M059J (cell line): ENCODE data around the gene DLGAP1. TPM values are rescaled to one million over a fixed set of nuclear protein-coding genes. Genes with fewer than 3 reads are reported as not detected.
"Not testable (repeated sequence)": the region's sequence is repeated elsewhere in the genome, so short reads cannot be mapped to it uniquely, and the experiment has no call there.

Source experiments
- DNase-seq: peaks from one replicate; pipeline ENCODE4 v3.0.0-alpha.2; 2012; ENCODE audit warnings: low read depth
- total RNA-seq: library from RNA; depleted of rRNA; stranded (reverse); fragments of >200 nt; shearing (Covaris generic); gene quantifications from 2 replicates; pipeline ENCODE4 v1.2.3, GENCODE V29; 2014

Gene DLGAP1
- total RNA-seq, 1 experiment from 2014 or later = not detected

GRCh38 chr18:3604498-3605408, 850.4 kb downstream of the DLGAP1 start:
- peak; percentile 95 for DNase-seq

GRCh38 chr18:3604235-3604497, 850.9 kb downstream of the DLGAP1 start:
- no peak for DNase-seq

DNA sequence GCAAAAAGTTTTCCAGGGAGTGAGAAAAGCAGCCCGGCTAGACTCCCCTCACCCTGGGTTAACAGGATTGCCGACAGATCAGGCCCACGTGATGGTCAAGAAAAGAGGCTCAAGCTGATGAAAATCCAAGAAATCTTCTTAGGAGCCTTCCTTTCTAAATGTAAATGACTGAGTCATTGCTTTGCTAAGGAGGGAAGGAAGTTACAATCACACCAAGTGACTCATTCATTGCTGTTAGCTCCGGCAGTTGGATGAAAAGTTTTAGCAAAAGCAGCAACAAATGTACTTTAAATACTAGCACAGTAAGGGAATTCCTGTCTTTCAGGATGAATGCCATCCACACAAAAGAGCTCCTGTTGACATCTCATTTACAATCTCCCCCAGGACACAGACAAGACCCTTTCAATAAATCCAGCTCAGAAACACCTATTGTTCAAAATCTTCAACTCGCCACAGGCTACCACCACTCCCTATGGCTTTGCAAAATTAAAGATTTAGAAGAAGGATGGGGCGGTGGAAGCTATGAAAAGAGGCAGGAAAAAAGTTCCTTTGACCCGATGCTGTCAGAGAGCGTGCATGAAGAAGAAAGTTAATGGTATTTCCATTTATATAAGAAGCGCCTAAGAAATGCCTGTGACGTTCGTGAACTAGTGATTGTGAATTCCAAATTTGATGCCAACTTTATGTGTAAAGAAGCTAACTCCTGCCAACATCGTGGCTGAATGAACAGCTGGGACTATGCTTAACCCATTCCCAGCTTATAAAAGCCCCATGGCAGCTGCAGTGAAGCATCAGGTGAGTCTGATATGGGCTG, 851.5 kb downstream of the DLGAP1 start:
- DNase-seq = peak; percentile 95

DNA sequence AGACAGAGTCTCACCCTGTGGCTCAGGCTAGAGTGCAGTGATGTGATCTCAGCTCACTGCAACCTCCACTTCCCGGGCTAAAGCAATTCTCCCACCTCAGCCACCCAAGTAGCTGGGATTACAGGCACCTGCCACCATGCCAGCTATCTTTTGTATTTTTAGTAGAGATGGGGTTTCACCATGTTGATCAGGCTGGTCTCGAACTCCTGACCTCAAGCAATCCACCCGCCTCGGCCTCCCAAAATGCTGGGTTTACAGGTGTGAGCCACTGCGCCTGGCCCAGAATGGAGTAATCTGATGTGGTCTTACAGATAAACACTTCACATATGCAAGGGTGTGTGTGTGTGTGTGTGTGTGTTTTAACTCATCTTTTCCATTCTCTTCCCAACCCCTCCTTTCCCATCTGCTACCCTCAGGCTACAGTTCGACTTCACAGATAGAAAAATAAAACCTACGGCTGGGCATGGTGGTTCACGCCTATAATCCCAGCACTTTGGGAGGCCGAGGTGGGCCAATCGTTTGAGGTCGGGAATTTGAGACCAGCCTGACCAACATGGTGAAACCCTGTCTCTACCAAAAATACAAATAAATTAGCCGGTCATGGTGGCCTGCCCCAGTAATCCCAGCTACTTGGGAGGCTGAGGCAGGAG, 853.9 kb downstream of the DLGAP1 start:
- DNase-seq = not testable (repeated sequence)

GRCh38 chr18:3599861-3600260, 855.2 kb downstream of the DLGAP1 start:
- DNase-seq = no peak

GRCh38 chr18:3599195-3599594, 855.9 kb downstream of the DLGAP1 start:
- no peak for DNase-seq

DNA sequence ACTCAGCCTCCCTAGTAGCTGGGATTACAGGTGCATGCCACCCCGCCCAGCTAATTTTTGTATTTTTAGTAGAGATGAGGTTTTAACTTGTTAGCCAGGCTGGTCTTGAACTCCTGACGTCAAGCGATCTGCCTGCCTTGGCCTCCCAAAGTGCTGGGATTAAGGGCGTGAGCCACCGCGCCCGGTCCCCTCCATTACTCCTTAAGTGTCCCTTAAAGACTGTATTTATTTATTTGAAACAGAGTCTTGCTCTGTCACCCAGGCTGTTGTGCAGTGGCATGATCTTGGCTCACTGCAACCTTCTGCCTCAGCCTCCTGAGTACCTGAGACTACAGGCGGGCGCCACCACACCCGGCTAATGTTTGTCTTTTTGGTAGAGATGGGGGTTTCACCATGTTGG, 856.5 kb downstream of the DLGAP1 start:
- DNase-seq = no peak

DNA sequence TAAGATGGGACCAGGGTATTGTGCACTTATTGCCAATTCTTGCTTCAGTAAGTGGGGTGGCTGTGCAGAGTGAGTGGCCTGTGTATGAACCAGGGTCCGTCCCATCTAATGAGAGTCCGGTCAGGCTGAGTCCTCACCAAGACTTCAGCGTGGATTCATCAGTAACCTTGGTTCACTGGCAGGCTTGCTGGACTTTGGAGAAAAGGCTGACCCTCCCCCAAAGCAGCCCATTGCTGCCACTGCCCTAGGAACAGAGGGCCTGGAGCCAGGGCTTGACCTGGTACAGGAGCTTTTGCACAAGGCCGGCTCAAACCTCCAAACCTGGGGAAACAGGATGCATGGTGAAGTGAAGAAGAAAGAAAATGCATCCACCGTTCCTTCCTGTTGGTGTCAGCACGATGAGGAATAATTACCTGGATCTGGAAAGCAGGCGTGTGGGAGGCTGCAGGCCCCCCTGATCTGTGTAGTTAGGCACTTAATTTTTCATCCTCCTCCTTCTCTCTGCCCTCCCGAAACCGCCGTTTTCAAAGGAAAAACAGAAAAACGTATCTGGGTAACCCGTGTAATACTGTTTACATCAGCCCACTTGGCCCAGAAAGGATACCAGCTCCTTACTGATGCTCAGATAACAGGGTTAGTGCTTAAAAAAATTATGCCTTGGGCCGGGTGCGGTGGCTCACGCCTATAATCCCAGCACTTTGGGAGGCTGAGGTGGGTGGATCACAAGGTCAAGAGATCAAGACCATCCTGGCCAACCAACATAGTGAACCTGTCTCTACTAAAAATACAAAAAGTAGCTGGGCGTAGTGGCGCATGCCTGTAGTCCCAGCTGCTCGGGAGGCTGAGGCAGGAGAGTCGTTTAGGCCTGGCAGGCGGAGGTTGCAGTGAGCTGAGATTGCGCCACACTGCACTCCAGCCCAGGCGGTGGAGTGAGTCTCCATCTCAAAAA, 857.4 kb downstream of the DLGAP1 start:
- no peak for DNase-seq

- no peak for DNase-seq
Observed at GRCh38 chr18:3596637-3597384, 858.3 kb downstream of the DLGAP1 start.

GRCh38 chr18:3596324-3596636, 858.8 kb downstream of the DLGAP1 start:
- DNase-seq = no peak

DNA sequence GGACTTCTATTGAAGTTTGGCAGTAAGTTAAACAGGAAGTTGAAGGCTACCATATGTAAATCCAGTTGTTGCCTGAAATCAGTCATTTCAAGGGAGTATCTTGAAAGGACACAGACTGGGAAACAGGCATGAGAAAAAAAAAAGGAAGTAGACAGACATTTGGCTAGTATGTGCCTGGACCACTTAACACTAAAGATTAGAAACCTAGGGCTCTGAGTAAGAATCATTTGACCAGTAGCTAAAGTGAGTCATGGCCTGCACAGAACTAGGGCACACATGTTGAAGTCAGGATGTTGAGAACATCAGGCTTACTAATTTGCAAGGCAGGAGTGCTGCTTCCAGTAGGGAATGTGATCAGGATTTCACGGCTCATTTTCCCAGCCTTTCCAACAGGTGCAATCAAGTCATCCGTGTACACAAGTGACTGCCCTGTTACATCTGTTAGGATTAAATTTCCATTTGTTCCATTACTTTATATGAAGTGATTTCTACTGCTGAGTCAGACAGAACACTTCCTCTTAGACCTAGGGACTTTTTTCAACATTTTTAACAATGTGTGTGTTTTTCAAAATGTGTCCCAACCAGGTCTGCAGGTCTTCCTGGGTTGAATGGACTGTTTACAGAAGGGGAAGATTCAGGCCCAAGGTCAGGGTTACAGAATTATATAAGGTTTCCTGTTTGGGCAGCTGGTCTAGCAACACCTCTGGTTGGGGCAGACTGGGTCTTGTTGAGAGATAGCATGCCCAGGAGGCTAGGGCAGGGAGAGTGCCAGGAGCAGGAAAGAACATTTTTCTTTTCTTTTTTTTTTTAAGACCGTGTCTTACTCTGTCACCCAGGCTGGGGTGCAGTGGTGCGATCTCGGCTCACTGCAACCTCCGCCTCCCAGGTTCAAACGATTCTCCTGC, 859.5 kb downstream of the DLGAP1 start:
- DNase-seq = peak; percentile 90

DNA sequence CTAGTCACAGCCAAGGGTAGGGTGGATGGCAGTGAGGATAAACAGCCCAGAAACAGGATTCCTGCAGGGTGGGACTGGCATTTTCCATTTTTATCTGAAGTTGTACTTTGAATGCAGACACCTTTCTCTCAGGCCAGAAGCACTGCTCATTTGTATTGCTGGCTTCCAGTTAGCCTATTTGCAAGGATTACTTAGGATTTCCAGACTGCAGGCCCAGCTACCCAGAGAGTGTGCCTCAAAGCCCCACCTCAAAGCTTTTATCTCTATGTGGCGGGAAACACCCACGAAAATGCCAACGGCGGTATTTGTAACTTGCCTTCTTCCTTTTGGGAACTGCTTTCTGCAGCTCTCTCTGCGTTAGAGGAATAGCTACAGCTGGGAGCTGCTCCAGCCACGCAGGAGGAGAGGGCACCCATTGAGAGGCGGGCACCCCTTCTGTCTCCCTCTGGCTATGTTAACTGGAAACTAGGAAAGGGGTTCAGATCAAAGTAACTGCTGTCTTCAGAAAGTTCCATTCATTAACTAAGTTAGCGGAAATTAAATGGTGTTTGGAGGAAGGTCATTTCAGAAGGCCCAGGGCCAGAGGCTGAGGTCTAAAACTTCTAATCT, 860.2 kb downstream of the DLGAP1 start:
- peak; percentile 69 for DNase-seq

GRCh38 chr18:3593904-3594759, 861.0 kb downstream of the DLGAP1 start:
- peak; percentile 96 for DNase-seq

DNA sequence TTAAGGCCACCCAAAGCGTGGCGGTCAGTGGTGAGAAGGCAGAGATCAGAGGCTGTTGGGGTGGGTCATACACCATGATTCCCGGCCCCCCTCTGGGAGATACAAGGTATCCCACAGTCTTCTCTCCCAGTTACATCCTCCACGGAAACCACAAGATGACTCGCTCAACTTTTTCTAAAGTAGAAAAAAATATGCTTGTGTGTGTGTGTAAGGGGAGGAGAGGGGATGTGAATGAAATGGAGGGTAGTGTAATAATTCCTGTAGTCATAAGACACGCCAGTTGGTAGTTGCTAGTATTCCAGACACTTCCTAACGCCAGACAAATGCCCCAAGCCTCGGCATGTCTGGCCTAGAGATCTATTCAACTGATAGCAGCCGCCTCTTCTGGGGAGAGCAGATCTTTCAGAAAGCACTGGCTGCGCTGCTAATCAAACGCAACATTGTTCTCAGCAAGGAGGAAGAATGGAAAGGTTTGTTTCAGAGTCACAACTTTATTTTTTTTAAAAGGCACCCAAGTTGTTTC, 861.7 kb downstream of the DLGAP1 start:
- DNase-seq = peak; percentile 86

GRCh38 chr18:3592864-3593263, 862.2 kb downstream of the DLGAP1 start:
- DNase-seq = no peak

DNA sequence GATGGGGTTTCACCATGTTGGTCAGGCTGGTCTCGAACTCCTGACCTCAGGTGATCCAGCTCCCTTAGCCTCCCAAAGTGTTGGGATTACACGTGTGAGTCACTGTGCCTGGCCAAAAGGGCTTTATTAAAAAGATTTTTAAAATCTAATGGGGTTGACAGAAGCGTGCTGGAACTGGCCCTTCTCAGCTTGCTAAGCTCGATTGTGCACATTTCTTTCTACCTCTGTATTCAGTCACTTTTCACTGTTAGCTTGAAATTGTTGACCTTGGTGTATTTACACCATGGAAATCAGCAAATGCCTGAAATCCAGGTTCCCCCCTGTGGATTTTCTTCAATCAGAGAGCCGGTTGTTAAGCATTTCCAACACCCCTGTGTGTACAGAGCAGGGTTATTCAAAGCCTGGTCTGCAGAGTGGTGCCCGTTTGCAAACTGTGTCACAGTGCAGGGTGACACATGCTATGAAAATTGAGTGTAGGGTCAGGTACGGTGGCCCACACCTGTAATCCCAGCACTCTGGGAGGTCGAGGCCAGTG, 864.9 kb downstream of the DLGAP1 start:
- DNase-seq = no peak

DNA sequence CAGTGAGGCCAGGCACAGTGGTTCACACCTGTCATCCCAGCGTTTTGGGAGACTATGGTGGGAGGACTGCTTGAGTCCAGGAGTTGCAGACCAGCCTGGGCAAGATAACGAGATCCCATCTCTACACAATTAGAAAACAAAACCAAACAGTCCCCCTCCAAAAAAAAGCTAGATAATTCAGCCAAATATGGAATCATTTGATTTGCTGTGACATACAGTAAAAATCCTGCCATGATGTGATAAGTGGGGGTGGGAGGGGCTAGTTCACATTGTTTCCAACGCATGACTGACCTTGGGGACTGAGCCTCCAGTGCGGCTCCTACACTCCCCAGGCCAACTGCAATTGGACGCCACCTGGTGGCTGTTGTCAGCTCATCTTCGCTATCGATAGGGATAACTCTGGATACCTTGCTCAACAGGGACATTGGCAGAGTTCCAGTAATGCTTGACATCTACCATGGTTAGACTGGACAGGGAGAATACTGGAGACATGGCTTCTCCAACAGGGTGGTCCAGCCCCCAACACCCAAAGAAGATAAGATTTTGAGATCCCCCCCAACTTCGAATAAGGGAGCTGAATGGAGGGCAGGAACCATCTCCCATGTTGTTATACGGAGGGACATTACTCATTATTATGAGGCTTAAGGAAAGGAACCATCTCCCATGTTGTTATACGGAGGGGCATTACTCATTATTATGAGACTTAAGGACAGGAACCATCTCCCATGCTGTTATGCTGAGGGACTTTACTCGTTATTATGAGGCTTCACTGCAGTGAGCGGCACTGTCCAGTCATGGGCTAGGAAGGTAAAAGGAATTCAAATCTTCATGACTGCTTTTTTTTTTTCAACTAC, 869.2 kb downstream of the DLGAP1 start:
- DNase-seq = peak; percentile 81
